Heart left ventricle (tissue), 16 donors: Measurements from ENCODE around the gene SPAG17. TPM values are rescaled to one million over a fixed set of nuclear protein-coding genes. Genes with fewer than 3 reads are reported as not detected.

ENCODE experiments used
- ATAC-seq, 4 donors: fragments of 200-7000 bp; cut with Tn5 transposase; one replicate each; pipeline ENCODE4 v1.9.1; 2020 to 2022; ENCODE audit warnings: moderate library complexity in 4 of 4, mild to moderate bottlenecking in 3 of 4, moderate number of reproducible peaks in 1 of 4
- DNase-seq, 5 donors: peaks; one replicate each; pipeline ENCODE4 v3.0.0-alpha.2; 2020
- H3K27ac ChIP-seq, 12 donors: fragments of 200-600 bp; sonication (generic) in 4 of 12; one replicate each; pipeline versions ENCODE4 v1.5.0 to v1.8.0; 2016 to 2022; ENCODE audit warnings: mild to moderate bottlenecking in 2 of 12
- H3K27me3 ChIP-seq, 9 donors: fragments of 200-600 bp; sonication (generic) in 2 of 9; one replicate each; pipeline versions ENCODE4 v1.5.1 to v1.8.0; 2016 to 2022; ENCODE audit warnings: mild to moderate bottlenecking in 3 of 9
- H3K36me3 ChIP-seq, 9 donors: fragments of 200-600 bp; sonication (generic) in 2 of 9; one replicate each; pipeline versions ENCODE4 v1.5.0 to v1.8.0; 2018 to 2022; ENCODE audit warnings: mild to moderate bottlenecking in 2 of 9
- H3K4me1 ChIP-seq, 12 donors: fragments of 200-600 bp; sonication (generic) in 4 of 12; one replicate each; pipeline versions ENCODE4 v1.5.0 to v1.8.0; 2016 to 2022; ENCODE audit warnings: mild to moderate bottlenecking in 3 of 12
- H3K4me3 ChIP-seq, 12 donors: fragments of 200-600 bp; sonication (generic) in 4 of 12; one replicate each; pipeline versions ENCODE4 v1.5.0 to v1.8.0; 2017 to 2022; ENCODE audit warnings: mild to moderate bottlenecking in 9 of 12, moderate library complexity in 4 of 12
- H3K9me3 ChIP-seq, 12 donors: fragments of 200-600 bp; sonication (generic) in 4 of 12; one replicate each; pipeline versions ENCODE4 v1.5.0 to v1.8.0; 2016 to 2022; ENCODE audit warnings: mild to moderate bottlenecking in 1 of 12
- CTCF ChIP-seq, 12 donors: fragments of 200-600 bp; sonication (generic) in 4 of 12; IDR thresholded peaks; one replicate each; pipeline versions ENCODE4 v1.5.0 to v1.8.0; 2018 to 2022; ENCODE audit warnings: antibody characterized with exemption in 12 of 12, mild to moderate bottlenecking in 5 of 12
- POLR2A ChIP-seq, 2 donors: fragments of 450-650 bp; IDR thresholded peaks; one replicate each; pipeline ENCODE4 v1.6.1; 2017; ENCODE audit warnings: antibody characterized with exemption in 2 of 2, mild to moderate bottlenecking in 2 of 2, moderate library complexity in 2 of 2
- WGBS, 4 donors: extraction: QIAGEN DNeasy Blood & Tissue Kit in 2 of 4; methylation state at CpG; one replicate each; pipeline versions ENCODE4 v1.1.5 to v1.1.7; 2013 to 2018; 5-methylcytosine and 5-hydroxymethylcytosine counted together
- intact Hi-C, 10 donors: fragments of 100-400 bp; cut with DNase I; formaldehyde crosslinking; loops; one replicate each; pipeline versions ENCODE4 v1.11.1 to v1.14.2; 2022
- polyA plus RNA-seq, 2 donors: library from polyadenylated mRNA; stranded (reverse); fragments of 200-250 nt; gene quantifications; one replicate each; pipeline ENCODE4 v1.2.3, GENCODE V29; 2013
- total RNA-seq, 9 donors: library from RNA; depleted of rRNA in 2 of 9; stranded (reverse); fragments of >200 nt in 2 of 9; fragmentation: NEBNext Ultra II Directional in 3 of 9; extraction: Animal tissue kit (Norgen Biotek cat#: 25700) in 3 of 9; gene quantifications; one replicate each; pipeline versions ENCODE4 v1.1.0 to v1.2.4, GENCODE V29; 2016 to 2023
- donor health status: ischemic (EF 13 %, LVEDD 7.1; RV severe dilation, severe dysfunction).
- donor health status: healthy with polysubstance abuse.
- donor health status: DM: no; HTN: yes; CAD: no.
- donor health status: DM: no; HTN: no; CAD: no.
- donor health status: ischemic (EF 25% LVEDD 6.9; RV normal size, moderate dysfunction).
- donor health status: ischemic (EF 25% LVEDD 5.7; RV mildly dilated, moderate dysfunction).
- donor health status: healthy.
- donor health status: DM: yes; HTN: yes; CAD: no.
- donor health status: ischemic (EF 35%, LVEDD 5.7; RV mildly dilated, moderate dysfunction).
- donor health status: nonischemic (EF 11% LVEDD 7.7; RV severe dilation, severe dysfunction).
- donor health status: DM: yes; HTN: yes; CAD: no.
- donor health status: PGD.
- donor health status: ischemic (EF 29% LVEDD 5.4; RV normal size, mild dysfunction).
- donor health status: nonischemic (EF 23%, LVEDD 6.1; RV moderate dilation, normal function).

SPAG17 gene
- total and polyA plus RNA-seq, 11 donors: 0.38 to 0.48 TPM; not detected in 9

- TF ChIP-seq POLR2A (IDR thresholded peaks at IDR 0.05) (no peak), CTCF (IDR thresholded peaks at IDR 0.05) (no peak)
- no peak for ATAC-seq
- WGBS, 4 donors: 48 to 61% (median 55%) methylated on average over 7 of the region's 7 CpGs
- Histone ChIP-seq H3K36me3 (no peaks in the 10 kb centered on the region), H3K9me3 (no peaks in the 10 kb centered on the region), H3K27me3 (no peaks in the 10 kb centered on the region), H3K27ac (no peak overlapping the region), H3K4me3 (no peak overlapping the region), H3K4me1 (peaks cover 0 to 6% (median 0%) of the 10 kb centered on the region in 12 donors)
- no peak for DNase-seq
- intact Hi-C loops: loop anchor here in 2 of 10 donors (5.0 kb wide), 1 partner anchor 1219 kb away; the partner anchor contains the start of gene HAO2 (in 2 of the 2)
Measured at GRCh38 chr1:118148034-118148433, 37.0 kb downstream of the SPAG17 start.

- no peak overlapping the region for H3K4me3 ChIP-seq
- no peak for DNase-seq
- no peak overlapping the region for H3K27ac ChIP-seq
- no peaks in the 10 kb centered on the region for H3K9me3 ChIP-seq
- peaks cover 0 to 6% (median 0%) of the 10 kb centered on the region in 12 donors for H3K4me1 ChIP-seq
- H3K36me3 ChIP-seq: no peaks in the 10 kb centered on the region
- 64 to 82% (median 76%) methylated on average over 1 of the region's 1 CpG for WGBS, 4 donors
- no peaks in the 10 kb centered on the region for H3K27me3 ChIP-seq
- ATAC-seq: no peak
- no peak for TF ChIP-seq POLR2A (IDR thresholded peaks at IDR 0.05)
- TF ChIP-seq CTCF (IDR thresholded peaks at IDR 0.05): no peak
- intact Hi-C loops: loop anchor here in 2 of 10 donors (5.0 kb wide), 1 partner anchor 1220 kb away; the partner anchor contains the start of gene HAO2 (in 2 of the 2)
Measured at GRCh38 chr1:118147522-118147921, 37.5 kb downstream of the SPAG17 start.

GRCh38 chr1:118145721-118146120 is 39.3 kb downstream of the SPAG17 start:
- TF ChIP-seq CTCF (IDR thresholded peaks at IDR 0.05): no peak
- no peak for TF ChIP-seq POLR2A (IDR thresholded peaks at IDR 0.05)
- no peak overlapping the region for H3K4me3 ChIP-seq
- intact Hi-C loops: loop anchor here in 2 of 10 donors (5.0 kb wide), 1 partner anchor 1222 kb away; the partner anchor contains the start of gene HAO2 (in 2 of the 2)
- H3K36me3 ChIP-seq: no peaks in the 10 kb centered on the region
- WGBS, 4 donors: 88 to 93% (median 92%) methylated on average over 2 of the region's 2 CpGs
- no peak overlapping the region for H3K27ac ChIP-seq
- H3K4me1 ChIP-seq: peaks cover 0 to 6% (median 0%) of the 10 kb centered on the region in 12 donors
- H3K9me3 ChIP-seq: no peaks in the 10 kb centered on the region
- ATAC-seq: no peak
- DNase-seq: no peak
- H3K27me3 ChIP-seq: no peaks in the 10 kb centered on the region

GRCh38 chr1:118144684-118145083 is 40.3 kb downstream of the SPAG17 start:
- TF ChIP-seq CTCF (IDR thresholded peaks at IDR 0.05): no peak
- TF ChIP-seq POLR2A (IDR thresholded peaks at IDR 0.05): no peak
- intact Hi-C loops: loop anchor here in 2 of 10 donors (5.0 kb wide), 1 partner anchor 1223 kb away; the partner anchor contains the start of gene HAO2 (in 2 of the 2)
- Histone ChIP-seq H3K9me3 (no peaks in the 10 kb centered on the region), H3K36me3 (no peaks in the 10 kb centered on the region), H3K4me3 (no peak overlapping the region), H3K27ac (no peak overlapping the region), H3K4me1 (peaks cover 0 to 6% (median 0%) of the 10 kb centered on the region in 12 donors), H3K27me3 (no peaks in the 10 kb centered on the region)
- DNase-seq: no peak
- 41 to 53% (median 49%) methylated on average over 7 of the region's 7 CpGs for WGBS, 4 donors
- no peak for ATAC-seq
